Activated CD4-positive, alpha-beta T cell treated with anti-CD3 and anti-CD28 coated beads for 36 hours (primary cell): Measurements from ENCODE around the gene MEX3D. TPM values are rescaled to one million over a fixed set of nuclear protein-coding genes. Genes with fewer than 3 reads are reported as not detected.

Source experiments
- ATAC-seq: fragments of 200-7000 bp; cut with Tn5 transposase; one replicate; pipeline ENCODE4 v1.10.0; 2021; ENCODE audit warnings: mild to moderate bottlenecking, moderate library complexity
- CTCF ChIA-PET: fragments of 350-600 bp; sonication (Branson Sonifier 250); formaldehyde crosslinking; loops from one replicate; lab custom pipeline; 2021; ENCODE audit warnings: antibody characterized with exemption; lab: Charles Lee
- POLR2A ChIA-PET: fragments of 350-600 bp; sonication (Branson Sonifier 250); formaldehyde crosslinking; loops from one replicate; lab custom pipeline; 2021; ENCODE audit warnings: antibody characterized with exemption, inconsistent platforms; lab: Charles Lee
- DNase-seq: peaks from one replicate; pipeline ENCODE4 v3.0.0-alpha.2; 2020
- H3K27ac Mint-ChIP-seq: one replicate; pipeline ENCODE4 v1.8.0; 2021; ENCODE audit warnings: mixed read lengths
- H3K27me3 Mint-ChIP-seq: one replicate; pipeline ENCODE4 v1.8.0; 2021; ENCODE audit warnings: mixed read lengths
- H3K36me3 Mint-ChIP-seq: one replicate; pipeline ENCODE4 v1.8.0; 2021; ENCODE audit warnings: low read depth, mixed read lengths
- H3K4me1 Mint-ChIP-seq: one replicate; pipeline ENCODE4 v1.8.0; 2021; ENCODE audit warnings: mixed read lengths
- H3K4me3 Mint-ChIP-seq: one replicate; pipeline ENCODE4 v1.8.0; 2021; ENCODE audit warnings: mild to moderate bottlenecking, moderate library complexity, mixed read lengths
- H3K9me3 Mint-ChIP-seq: one replicate; pipeline ENCODE4 v1.8.0; 2021; ENCODE audit warnings: low read depth, mixed read lengths
- intact Hi-C, 2 experiments: fragments of 100-400 bp; cut with DNase I in 1 of 2; cut with micrococcal nuclease in 1 of 2; formaldehyde crosslinking; loops; one replicate each; pipeline versions ENCODE4 v1.14.2 to v1.15.1; 2022 to 2024; cut with DNase I, micrococcal nuclease
- total RNA-seq, 2 experiments: library from RNA; stranded (reverse); gene quantifications; one replicate each; pipeline ENCODE4 v1.2.3, GENCODE V29; 2021

The MEX3D gene
- total RNA-seq, 2 experiments from 2014 or later, result 6.2 to 6.7 TPM

DNA sequence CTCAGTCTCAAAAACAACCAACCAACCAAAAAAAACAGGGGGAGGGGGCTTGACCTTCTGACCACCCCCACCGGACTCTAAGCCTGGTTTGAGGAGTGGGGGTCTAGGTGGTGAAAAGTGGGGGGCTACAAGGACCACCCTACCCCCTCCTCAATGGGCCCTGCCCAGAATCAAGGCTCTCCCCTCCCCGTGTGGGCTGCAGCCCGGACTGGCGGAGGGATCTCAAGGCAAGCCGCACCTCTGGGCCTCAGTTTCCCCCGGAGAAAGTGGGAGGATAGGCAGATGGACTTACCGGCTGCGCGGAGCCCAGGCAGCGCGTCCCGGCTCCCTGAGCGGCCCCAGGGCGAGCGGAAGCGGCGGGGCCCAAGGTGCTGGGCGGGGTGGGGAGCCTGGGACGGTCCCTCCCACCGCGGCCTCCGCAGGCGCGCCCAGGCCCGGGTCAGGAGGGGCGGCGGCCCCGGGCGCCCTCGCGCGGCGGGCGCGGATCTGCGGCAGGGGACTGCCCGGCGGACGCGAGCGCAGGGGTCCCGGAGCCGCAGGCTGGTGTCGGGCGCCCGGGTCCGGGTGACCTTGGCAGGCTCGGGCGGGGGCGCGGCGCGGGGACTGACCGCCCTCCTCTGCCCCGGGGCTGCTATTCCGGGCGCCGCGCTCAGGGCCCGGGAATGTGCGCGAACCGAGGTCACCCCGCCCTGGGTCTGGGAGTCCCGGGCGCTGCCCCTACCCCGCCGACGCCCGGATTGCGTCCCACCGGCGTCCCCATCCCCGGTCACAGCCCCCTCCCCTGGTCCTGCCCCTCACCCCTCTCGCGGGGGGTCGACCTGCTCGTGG is 55.2 kb downstream of the MEX3D start, which contains the start of gene ADAMTSL5:
ADAMTSL5 (minus strand) TSS at position 349 of the 828 bp plus-strand sequence. CDS start 2,076 bp downstream, outside the sequence.
- POLR2A ChIA-PET, result no interaction called here
- DNase-seq, result peak; percentile 86
- intact Hi-C loops, result loop anchor here in 1 of 2 experiments (1.0 to 2.0 kb wide), 7 partner anchors 23 to 299 kb away; partner anchors contain the start of genes ATP8B3, C19orf25, DAZAP1 and PCSK4
- H3K4me3 Mint-ChIP-seq, result peak within 1 kb of the TSS; percentile 70
- peaks cover 8% of the 10 kb centered on the region for H3K4me1 Mint-ChIP-seq
- H3K9me3 Mint-ChIP-seq, result no peaks in the 10 kb centered on the region
- CTCF ChIA-PET, result interaction anchor here (0.6 kb wide), 1 partner anchor 220 kb away, joined by 3 read pairs; no protein-coding TSS in a partner anchor
- ATAC-seq, result peak; percentile 87
- no peaks in the 10 kb centered on the region for H3K27me3 Mint-ChIP-seq
- H3K36me3 Mint-ChIP-seq, result no peaks in the 10 kb centered on the region
- no peak within 1 kb of the TSS for H3K27ac Mint-ChIP-seq

DNA sequence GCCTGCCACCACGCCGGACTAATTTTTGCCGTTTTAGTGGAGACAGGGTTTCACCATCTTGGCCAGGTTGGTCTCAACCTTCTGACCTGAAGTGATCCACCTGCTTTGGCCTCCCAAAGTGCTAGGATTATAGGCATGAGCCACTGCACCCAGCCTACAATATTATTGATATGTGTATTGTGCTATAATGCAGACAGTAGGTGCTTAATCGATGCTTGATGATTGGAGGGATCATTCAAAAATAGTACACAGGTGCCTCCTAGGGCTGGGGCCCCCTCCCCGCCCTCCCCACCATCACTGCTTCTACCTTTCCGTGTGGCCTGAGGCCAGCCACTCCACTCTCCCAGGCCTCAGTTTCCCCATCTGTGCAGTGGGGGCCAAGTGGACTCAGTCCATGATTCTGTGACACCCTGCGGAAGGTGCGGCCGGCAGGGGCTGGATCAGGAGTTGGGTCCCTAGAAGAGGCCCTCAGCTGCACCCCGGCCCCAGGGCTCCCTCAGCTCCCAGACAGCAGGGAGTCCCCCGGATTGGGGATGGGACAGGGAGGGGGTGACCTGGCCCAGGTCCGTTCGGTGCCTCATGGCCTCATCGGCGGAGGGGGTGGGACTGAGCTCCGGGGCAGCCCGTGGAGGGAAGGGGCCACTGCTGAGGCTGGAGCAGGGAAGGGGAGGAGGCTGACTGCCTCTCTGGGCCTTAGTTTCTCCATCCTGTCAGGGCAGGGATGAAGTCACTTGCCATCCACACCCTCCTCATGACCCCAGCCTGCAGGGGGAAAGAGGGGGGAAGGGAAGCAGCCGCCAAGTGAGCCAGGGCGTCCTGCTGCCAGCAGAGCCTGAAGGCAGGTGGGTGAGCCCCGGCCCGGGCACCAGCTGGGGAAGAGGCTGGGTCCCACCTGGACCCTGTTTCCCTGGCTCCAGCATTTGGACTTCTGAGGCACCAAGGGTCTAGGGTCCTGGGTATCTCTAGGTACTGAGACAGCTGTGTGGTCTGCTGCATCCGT is 56.5 kb downstream of the MEX3D start:
- no peak for ATAC-seq
- ChIA-PET CTCF (interaction anchor here (0.6 kb wide), 1 partner anchor 218 kb away, joined by 3 read pairs; no protein-coding TSS in a partner anchor), POLR2A (no interaction called here)
- Mint-ChIP-seq H3K27me3 (no peaks in the 10 kb centered on the region), H3K9me3 (no peaks in the 10 kb centered on the region), H3K4me3 (peak overlapping the region; percentile 70), H3K4me1 (peaks cover 12% of the 10 kb centered on the region), H3K27ac (no peak overlapping the region), H3K36me3 (no peaks in the 10 kb centered on the region)
- no peak for DNase-seq
- intact Hi-C loops, result loop anchor here in 1 of 2 experiments (2.0 kb wide), 1 partner anchor 233 kb away; no protein-coding TSS in a partner anchor

DNA sequence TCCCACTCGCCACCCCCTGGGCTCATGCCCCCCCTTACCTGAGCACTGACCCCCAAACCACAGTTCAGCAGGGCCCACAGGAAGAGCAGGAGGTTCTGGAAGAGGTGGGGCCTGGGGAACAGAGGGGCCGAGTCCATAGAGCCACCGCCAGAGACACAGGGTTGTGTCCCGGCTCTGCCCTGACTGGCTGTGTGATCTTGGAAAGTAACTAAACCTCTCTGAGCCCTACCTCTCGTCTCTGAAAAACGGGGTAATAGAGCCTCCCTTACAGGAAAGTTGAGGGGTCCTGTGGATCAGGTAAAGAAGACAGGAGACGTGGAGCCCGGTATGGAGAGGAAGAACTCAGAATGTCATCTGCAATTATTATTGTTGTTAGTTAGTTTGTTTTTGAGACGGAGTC is 57.3 kb downstream of the MEX3D start:
- no peak for ATAC-seq
- Mint-ChIP-seq H3K27me3 (no peaks in the 10 kb centered on the region), H3K27ac (peak overlapping the region; percentile 34), H3K4me3 (no peak overlapping the region), H3K4me1 (peaks cover 12% of the 10 kb centered on the region), H3K36me3 (no peaks in the 10 kb centered on the region), H3K9me3 (no peaks in the 10 kb centered on the region)
- intact Hi-C loops, result no loop called here
- ChIA-PET CTCF (no interaction called here), POLR2A (no interaction called here)
- DNase-seq, result no peak

DNA sequence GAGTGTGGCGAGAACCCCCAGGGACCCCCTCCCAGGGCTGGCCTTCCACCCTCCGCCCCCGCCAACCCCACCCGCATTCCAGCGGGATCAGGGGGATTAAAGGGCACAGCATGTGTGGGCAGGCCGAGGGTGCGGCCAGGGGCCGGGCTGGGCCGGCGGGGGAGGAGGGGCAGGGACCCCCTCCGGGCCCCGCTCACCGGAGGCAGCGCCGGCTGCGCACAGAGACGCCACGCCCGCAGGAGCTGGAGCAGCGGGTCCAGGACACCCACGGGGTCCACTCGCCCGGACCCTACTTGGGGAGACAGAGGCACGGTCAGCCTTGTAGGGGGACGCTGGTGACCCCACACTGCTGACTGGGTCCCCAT is 57.7 kb downstream of the MEX3D start:
- no peaks in the 10 kb centered on the region for H3K27me3 Mint-ChIP-seq
- CTCF ChIA-PET, result no interaction called here
- intact Hi-C loops, result no loop called here
- H3K36me3 Mint-ChIP-seq, result no peaks in the 10 kb centered on the region
- H3K9me3 Mint-ChIP-seq, result no peaks in the 10 kb centered on the region
- DNase-seq (no peak), ATAC-seq (no peak)
- no peak overlapping the region for H3K27ac Mint-ChIP-seq
- H3K4me1 Mint-ChIP-seq, result peaks cover 12% of the 10 kb centered on the region
- H3K4me3 Mint-ChIP-seq, result no peak overlapping the region
- POLR2A ChIA-PET, result no interaction called here

DNA sequence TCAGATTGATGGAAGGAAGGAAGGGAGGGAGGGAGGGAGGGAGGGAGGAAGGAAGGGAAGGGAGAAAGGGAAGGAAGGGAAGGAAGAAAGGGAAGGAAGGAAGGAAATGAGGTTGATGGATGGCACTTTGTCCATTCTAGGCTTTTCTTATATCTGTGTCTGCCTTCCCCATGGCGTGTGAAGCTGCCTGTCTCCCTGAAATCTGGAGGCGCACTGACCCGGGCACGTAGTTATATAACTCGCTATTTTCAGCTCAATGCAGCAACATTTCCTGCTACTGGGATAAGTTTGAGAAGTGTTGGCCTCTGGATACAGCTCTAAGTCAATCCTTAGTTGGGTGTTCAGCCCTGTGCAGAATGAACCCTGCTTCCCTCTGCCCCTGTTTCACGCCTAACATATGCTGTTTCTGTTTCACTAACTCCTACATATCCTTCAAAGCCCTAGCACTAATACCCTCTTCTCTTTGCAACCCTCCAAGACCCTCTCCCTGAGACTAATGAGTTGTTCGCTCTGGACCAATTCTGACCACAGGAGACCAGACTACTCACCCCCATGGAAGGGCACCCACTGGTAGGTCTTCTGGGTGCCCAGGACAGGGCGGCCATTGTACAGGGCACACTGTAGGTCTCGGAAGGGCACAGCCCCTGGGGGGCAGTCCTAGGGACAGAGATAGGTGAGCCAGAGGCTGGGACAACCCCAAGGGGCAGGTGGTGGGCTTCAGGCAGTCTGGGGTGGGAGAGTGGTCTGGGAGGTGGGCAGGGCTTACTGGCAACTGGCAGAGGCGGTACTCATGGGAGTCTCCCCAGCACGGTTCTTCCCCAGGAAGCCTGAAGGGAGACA is 58.3 kb downstream of the MEX3D start:
- Mint-ChIP-seq H3K27me3 (no peaks in the 10 kb centered on the region), H3K9me3 (no peaks in the 10 kb centered on the region), H3K4me3 (no peak overlapping the region), H3K4me1 (peaks cover 12% of the 10 kb centered on the region), H3K36me3 (no peaks in the 10 kb centered on the region), H3K27ac (no peak overlapping the region)
- ChIA-PET POLR2A (no interaction called here), CTCF (interaction anchor here (0.6 kb wide), 1 partner anchor 662 kb away, joined by 3 read pairs; no protein-coding TSS in a partner anchor)
- no peak for ATAC-seq
- no peak for DNase-seq
- intact Hi-C loops, result no loop called here

DNA sequence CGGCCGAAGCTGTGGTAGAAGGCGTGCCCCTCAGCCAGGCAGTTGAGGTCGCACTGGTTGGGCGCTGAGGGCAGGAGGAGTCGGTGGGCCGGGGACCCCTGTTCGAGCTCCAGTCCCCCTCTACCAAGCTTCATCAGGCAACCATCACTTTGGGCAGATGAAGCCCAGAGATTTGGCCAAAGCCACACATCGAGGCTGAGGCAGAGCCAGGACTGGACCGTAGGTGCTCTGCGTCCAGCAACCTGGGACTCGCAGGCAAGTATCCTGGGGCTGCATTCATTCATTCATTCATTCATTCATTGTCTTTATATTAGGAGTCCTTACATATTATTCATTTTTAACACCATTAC is 59.6 kb downstream of the MEX3D start:
- ChIA-PET POLR2A (no interaction called here), CTCF (interaction anchor here (0.6 kb wide), 1 partner anchor 335 kb away, joined by 3 read pairs; no protein-coding TSS in a partner anchor)
- Mint-ChIP-seq H3K9me3 (no peaks in the 10 kb centered on the region), H3K4me3 (no peak overlapping the region), H3K27ac (no peak overlapping the region), H3K4me1 (peaks cover 12% of the 10 kb centered on the region), H3K27me3 (no peaks in the 10 kb centered on the region), H3K36me3 (no peaks in the 10 kb centered on the region)
- DNase-seq (no peak), ATAC-seq (no peak)
- intact Hi-C loops, result loop anchor here in 1 of 2 experiments (1.0 kb wide), 1 partner anchor 304 kb away; the partner anchor contains the start of gene ATP8B3

DNA sequence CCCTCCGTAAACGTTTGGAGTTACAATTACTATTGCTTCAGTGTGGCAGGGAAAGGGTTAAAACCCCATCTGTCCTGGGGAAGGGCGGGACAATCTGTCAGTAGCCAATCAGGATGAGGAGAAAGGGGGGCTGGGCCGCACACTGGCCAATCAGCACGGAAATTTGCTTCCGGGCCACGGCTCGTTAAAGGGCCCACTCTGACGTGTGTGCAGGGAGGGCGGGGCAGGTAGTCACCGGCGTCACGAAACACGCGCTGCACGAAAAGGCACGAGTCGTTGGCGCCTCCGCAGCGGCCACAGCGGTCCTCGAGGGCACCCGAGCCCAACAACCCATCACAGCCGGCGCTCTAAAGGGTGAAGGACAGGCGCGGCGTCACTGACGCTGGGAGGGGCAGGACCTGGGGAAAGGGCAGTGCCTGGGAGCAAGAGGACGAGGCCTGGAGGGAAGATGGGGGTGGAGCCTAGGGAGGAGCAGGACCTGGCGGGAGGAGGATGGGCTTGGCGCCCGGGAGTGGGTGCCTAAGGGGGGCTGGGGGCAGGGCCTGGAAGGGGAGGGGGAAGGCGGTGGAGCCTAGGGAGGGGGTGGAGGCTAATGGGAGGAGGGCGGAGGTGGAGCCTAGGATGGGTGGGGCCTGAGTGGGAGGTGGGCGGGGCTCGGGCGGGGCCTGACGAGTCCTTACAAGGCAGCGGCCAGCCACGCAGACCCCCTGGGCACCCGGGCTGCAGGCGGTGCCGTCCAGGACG is 60.2 kb downstream of the MEX3D start:
- POLR2A ChIA-PET, result no interaction called here
- no peaks in the 10 kb centered on the region for H3K27me3 Mint-ChIP-seq
- intact Hi-C loops, result loop anchor here (1.0 kb wide), 4 partner anchors 18 to 304 kb away; partner anchors contain the start of genes PCSK4 (in 2 of the 2), ATP8B3 (in 1 of the 2), C19orf25 (in 1 of the 2) and MEX3D (in 1 of the 2)
- H3K4me1 Mint-ChIP-seq, result peaks cover 16% of the 10 kb centered on the region
- DNase-seq (peak; percentile 95), ATAC-seq (peak; percentile 87)
- CTCF ChIA-PET, result no interaction called here
- no peaks in the 10 kb centered on the region for H3K9me3 Mint-ChIP-seq
- peak overlapping the region; percentile 73 for H3K4me3 Mint-ChIP-seq
- H3K36me3 Mint-ChIP-seq, result no peaks in the 10 kb centered on the region
- H3K27ac Mint-ChIP-seq, result peak overlapping the region; percentile 88

DNA sequence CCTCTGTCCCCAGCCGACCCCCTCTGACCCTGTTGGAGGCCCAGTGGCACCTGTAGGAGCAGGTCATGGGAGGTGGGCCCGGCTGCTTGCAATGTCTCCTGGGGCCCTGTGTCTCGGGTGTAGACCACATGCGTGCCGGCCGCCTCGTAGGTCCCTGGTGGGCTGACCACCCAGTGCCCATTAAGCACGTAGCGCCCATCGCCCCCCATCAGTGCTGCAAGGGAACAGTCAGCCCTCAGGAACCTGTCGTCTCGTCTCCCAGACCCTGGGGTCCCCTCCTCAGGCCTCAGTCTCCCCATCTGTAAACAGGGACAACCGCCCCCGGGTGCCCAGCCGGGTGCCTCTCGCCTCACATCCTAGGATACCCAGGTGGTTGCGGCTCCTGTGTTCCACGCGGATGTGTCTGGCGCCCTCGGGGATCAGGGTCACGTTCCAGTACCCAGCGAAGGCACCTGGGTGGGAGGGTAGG is 60.9 kb downstream of the MEX3D start:
- POLR2A ChIA-PET, result no interaction called here
- peaks cover 11% of the 10 kb centered on the region for H3K4me1 Mint-ChIP-seq
- H3K27ac Mint-ChIP-seq, result no peak overlapping the region
- H3K36me3 Mint-ChIP-seq, result no peaks in the 10 kb centered on the region
- H3K27me3 Mint-ChIP-seq, result peaks cover 3% of the 10 kb centered on the region
- intact Hi-C loops, result loop anchor here (1.0 kb wide), 3 partner anchors 17 to 61 kb away; partner anchors contain the start of genes PCSK4 (in 2 of the 2), C19orf25 (in 1 of the 2) and MEX3D (in 1 of the 2)
- CTCF ChIA-PET, result no interaction called here
- no peak overlapping the region for H3K4me3 Mint-ChIP-seq
- no peak for ATAC-seq
- no peaks in the 10 kb centered on the region for H3K9me3 Mint-ChIP-seq
- no peak for DNase-seq

DNA sequence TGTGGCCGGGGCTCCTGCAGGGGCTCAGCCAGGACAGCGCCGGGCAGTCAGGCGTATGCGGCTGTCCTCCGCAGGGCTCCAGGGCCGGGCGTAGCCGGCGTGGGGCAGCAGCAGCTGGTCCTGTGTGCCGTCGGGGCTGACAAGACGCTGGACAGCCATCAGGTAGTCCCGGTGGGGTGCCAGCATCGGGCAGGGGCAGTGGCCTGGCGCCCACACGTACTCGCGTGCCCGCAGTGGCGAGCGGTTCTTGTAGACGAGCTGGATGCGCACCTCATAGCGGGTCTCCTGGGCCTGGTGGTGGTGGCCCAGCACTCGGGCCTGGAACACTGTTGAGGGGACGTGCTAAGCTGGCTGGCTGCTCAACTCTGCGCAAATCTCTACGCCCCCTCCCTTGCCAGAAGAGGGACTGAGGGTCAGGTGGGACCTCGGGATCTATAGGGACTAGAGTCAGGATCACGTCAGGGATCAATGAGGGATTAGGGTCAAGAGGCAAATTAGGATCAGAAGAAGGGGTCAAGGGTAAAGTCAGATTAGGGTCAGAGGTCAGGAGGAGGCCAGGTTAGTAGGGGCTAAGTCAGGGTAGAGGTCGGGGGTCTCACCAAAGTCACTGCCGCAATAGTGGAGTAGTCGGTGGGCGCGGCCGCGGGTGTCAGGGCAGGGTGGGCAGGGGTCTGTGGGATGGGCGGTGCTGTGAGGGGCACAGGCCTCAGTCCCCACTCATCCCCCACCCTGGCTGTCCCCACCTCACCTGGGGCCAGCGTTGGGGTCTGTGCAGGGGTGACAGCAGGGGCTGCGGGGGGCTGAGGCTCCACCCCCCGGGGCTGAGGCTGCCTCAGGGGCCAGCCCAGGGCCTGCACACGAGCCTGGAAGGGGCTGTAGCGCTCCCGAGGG is 61.9 kb downstream of the MEX3D start:
- Mint-ChIP-seq H3K27ac (no peak overlapping the region), H3K4me1 (peaks cover 10% of the 10 kb centered on the region), H3K4me3 (no peak overlapping the region), H3K27me3 (peaks cover 3% of the 10 kb centered on the region), H3K36me3 (no peaks in the 10 kb centered on the region), H3K9me3 (no peaks in the 10 kb centered on the region)
- intact Hi-C loops, result no loop called here
- ChIA-PET CTCF (interaction anchor here (1.1 kb wide), 1 partner anchor 15 kb away, joined by 3 read pairs; the partner anchor contains the start of gene REEP6), POLR2A (no interaction called here)
- DNase-seq, result no peak
- ATAC-seq, result no peak
